ENCODE results near the gene XPOT.

DNA sequence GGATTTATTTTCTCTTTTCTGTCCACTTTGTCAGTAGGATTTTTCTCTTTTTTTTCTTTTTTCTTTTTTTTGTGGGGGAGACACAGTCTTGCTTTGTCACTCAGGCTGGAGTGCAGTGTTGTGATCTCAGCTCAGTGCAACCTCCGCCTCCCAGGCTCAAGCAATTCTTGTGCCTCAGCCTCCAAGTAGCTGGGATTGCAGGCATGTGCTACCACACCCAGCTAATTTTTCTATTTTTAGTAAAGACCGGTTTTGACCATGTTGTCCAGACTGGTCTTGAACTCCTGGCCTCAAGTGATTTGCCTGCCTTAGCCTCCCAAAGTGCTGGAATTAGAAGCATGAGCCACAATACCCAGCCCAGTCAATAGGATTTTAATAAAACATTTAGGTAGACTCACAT is 26.7 kb downstream of the XPOT start:
- TF ChIP-seq, protein P1, sequence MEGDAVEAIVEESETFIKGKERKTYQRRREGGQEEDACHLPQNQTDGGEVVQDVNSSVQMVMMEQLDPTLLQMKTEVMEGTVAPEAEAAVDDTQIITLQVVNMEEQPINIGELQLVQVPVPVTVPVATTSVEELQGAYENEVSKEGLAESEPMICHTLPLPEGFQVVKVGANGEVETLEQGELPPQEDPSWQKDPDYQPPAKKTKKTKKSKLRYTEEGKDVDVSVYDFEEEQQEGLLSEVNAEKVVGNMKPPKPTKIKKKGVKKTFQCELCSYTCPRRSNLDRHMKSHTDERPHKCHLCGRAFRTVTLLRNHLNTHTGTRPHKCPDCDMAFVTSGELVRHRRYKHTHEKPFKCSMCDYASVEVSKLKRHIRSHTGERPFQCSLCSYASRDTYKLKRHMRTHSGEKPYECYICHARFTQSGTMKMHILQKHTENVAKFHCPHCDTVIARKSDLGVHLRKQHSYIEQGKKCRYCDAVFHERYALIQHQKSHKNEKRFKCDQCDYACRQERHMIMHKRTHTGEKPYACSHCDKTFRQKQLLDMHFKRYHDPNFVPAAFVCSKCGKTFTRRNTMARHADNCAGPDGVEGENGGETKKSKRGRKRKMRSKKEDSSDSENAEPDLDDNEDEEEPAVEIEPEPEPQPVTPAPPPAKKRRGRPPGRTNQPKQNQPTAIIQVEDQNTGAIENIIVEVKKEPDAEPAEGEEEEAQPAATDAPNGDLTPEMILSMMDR (IDR thresholded peaks at IDR 0.05) = no peak
- no peak for TF ChIP-seq POLR2A (IDR thresholded peaks at IDR 0.05)

Measured in body of pancreas (tissue), 4 donors.